ENCODE measurements around the gene GPR18. TPM values are rescaled to one million over a fixed set of nuclear protein-coding genes. Genes with fewer than 3 reads are reported as not detected.

Gene GPR18
- total and polyA plus RNA-seq, 9 of the 15 experiments (the other 6 are each of a cell fraction or from before 2014, with no cell fraction given), result 0.75 TPM; not detected in 8

GRCh38 chr13:99223587-99223986, 34.6 kb downstream of the GPR18 start:
- intact Hi-C loops (cut with micrococcal nuclease), result no loop called here
- DNase-seq (ENCODE audit: extremely low read depth in 1 of 4, low spot score in 3 of 4) (no peak), ATAC-seq (no peak), FAIRE-seq (no peak)
- ChIA-PET POLR2A (no interaction called here), CTCF (ENCODE audit: low intra/inter-chr PET ratio) (no interaction called here)
- H3K4me2 ChIP-seq (ENCODE audit: insufficient read depth, low read length), result no peak overlapping the region
- WGBS (ENCODE audit: insufficient coverage, low coverage, missing lambda C conversion rate), result 29% methylated on average over 1 of the region's 1 CpG
- no peaks in the 10 kb centered on the region for H3K9me1 ChIP-seq (ENCODE audit: control insufficient read depth, insufficient read depth, low read length)
- H3K9me3 ChIP-seq (replicated peaks; ENCODE audit: control insufficient read depth, insufficient read depth, low read depth, low read length), result no peaks in the 10 kb centered on the region
- no peak overlapping the region for H3K4me3 ChIP-seq
- H4K20me1 ChIP-seq (replicated peaks; ENCODE audit: control insufficient read depth, insufficient read depth, low read length), result peaks cover 16% of the 10 kb centered on the region; the same call in 1 of the 2 replicates
- H3K79me2 ChIP-seq (ENCODE audit: control insufficient read depth, insufficient read depth, low read length), result peaks cover 95% of the 10 kb centered on the region
- no TSS peak for BruUV-seq (replicated peaks)
- no peak overlapping the region for H3K9ac ChIP-seq (ENCODE audit: insufficient read depth in 1 of 2, low read depth in 2 of 2, low read length in 2 of 2)
- peaks cover under 1 to 8% of the 10 kb centered on the region in 2 experiments; a peak in 3 of 5 replicates for H3K4me1 ChIP-seq (replicated peaks in 1 of 2; ENCODE audit: control insufficient read depth in 2 of 2, insufficient read depth in 2 of 2, low read length in 2 of 2)
- in situ Hi-C loops (cut with MboI), result no loop called here
- H3K27ac ChIP-seq (ENCODE audit: extremely low read depth, low read depth, low read length), result no peak overlapping the region
- no peaks in the 10 kb centered on the region for H3K27me3 ChIP-seq (ENCODE audit: control insufficient read depth in 2 of 2, insufficient read depth in 2 of 2, low read length in 2 of 2)
- peaks cover 15% of the 10 kb centered on the region; the same call in 1 of the 3 replicates for H3K36me3 ChIP-seq (ENCODE audit: control insufficient read depth, insufficient read depth, low read length)
- H2AFZ ChIP-seq (ENCODE audit: low read depth, low read length), result no peak overlapping the region
- TF ChIP-seq BRCA1 (IDR thresholded peaks at IDR 0.05) (no peak), BRCA1 (CRISPR knock-in tag; IDR thresholded peaks at IDR 0.05) (no peak), TRIM28 (IDR thresholded peaks at IDR 0.05) (no peak), NFE2 (IDR thresholded peaks at IDR 0.05; ENCODE audit: low read depth) (no peak), TAF1 (IDR thresholded peaks at IDR 0.05; ENCODE audit: control insufficient read depth, extremely low read depth, insufficient read depth, low read length, severe bottlenecking) (no peak), ZNF780A (CRISPR knock-in tag; IDR thresholded peaks at IDR 0.05) (no peak), ETV1 (tag; conservative IDR thresholded peaks at IDR 0.05; ENCODE audit: low read depth) (no peak), KLF6 (CRISPR knock-in tag; IDR thresholded peaks at IDR 0.05; ENCODE audit: borderline replicate concordance) (no peak), ILF3 (IDR thresholded peaks at IDR 0.05; ENCODE audit: borderline replicate concordance) (no peak), ZNF318 (IDR thresholded peaks at IDR 0.05; ENCODE audit: borderline replicate concordance in 1 of 2, low read depth in 1 of 2) (no peak), THAP12 (CRISPR knock-in tag; IDR thresholded peaks at IDR 0.05) (no peak), NR3C1 (CRISPR knock-in tag; IDR thresholded peaks at IDR 0.05) (no peak), SP1 (CRISPR knock-in tag; IDR thresholded peaks at IDR 0.05) (no peak), ARNT (IDR thresholded peaks at IDR 0.05) (no peak), SMARCA4 (IDR thresholded peaks at IDR 0.05) (no peak)
